Calu3 (cell line): Measurements from ENCODE around the gene KCTD6. TPM values are rescaled to one million over a fixed set of nuclear protein-coding genes. Genes with fewer than 3 reads are reported as not detected.
"Not testable (repeated sequence)": the region's sequence is repeated elsewhere in the genome, so short reads cannot be mapped to it uniquely, and the experiment has no call there.

Experiments used
- BruUV-seq: library from RNA; stranded (reverse); fragments of 400-500 nt; replicated peaks from 2 replicates; lab custom pipeline; 2021; lab: Mats Ljungman, UMichigan
- CTCF ChIA-PET: fragments of 300-600 bp; sonication (Branson Sonifier 250); formaldehyde crosslinking; loops from one replicate; lab custom pipeline; 2022; ENCODE audit warnings: antibody characterized with exemption; lab: Charles Lee
- DNase-seq: peaks from one replicate; pipeline ENCODE4 v3.0.0; 2022
- H3K27ac Mint-ChIP-seq: one replicate; pipeline ENCODE4 v1.8.0; 2022; ENCODE audit warnings: mixed read lengths; ENCODE audit not compliant: unreplicated experiment
- H3K27me3 Mint-ChIP-seq: one replicate; pipeline ENCODE4 v1.8.0; 2022; ENCODE audit warnings: mixed read lengths; ENCODE audit not compliant: unreplicated experiment
- H3K36me3 Mint-ChIP-seq: one replicate; pipeline ENCODE4 v1.8.0; 2022; ENCODE audit warnings: mild to moderate bottlenecking, moderate library complexity, mixed read lengths; ENCODE audit not compliant: insufficient read depth, unreplicated experiment
- H3K4me1 Mint-ChIP-seq: one replicate; pipeline ENCODE4 v1.8.0; 2022; ENCODE audit warnings: mild to moderate bottlenecking, low read depth, mixed read lengths; ENCODE audit not compliant: unreplicated experiment
- H3K4me3 Mint-ChIP-seq: one replicate; pipeline ENCODE4 v1.8.0; 2022; ENCODE audit warnings: mild to moderate bottlenecking, low read depth, moderate library complexity, mixed read lengths; ENCODE audit not compliant: unreplicated experiment
- H3K9me3 Mint-ChIP-seq: one replicate; pipeline ENCODE4 v1.8.0; 2022; ENCODE audit warnings: low read depth, mixed read lengths; ENCODE audit not compliant: unreplicated experiment
- CTCF ChIP-seq: fragments of 200-600 bp; IDR thresholded peaks from one replicate; pipeline ENCODE4 v1.8.0; 2022; ENCODE audit warnings: antibody characterized with exemption; ENCODE audit not compliant: unreplicated experiment
- intact Hi-C: fragments of 100-400 bp; cut with micrococcal nuclease; formaldehyde crosslinking; loops from one replicate; pipeline ENCODE4 v1.10.0; 2022; ENCODE audit not compliant: unreplicated experiment
- total RNA-seq: library from RNA; stranded (reverse); gene quantifications from 2 replicates; pipeline ENCODE4 v1.2.3, GENCODE V29; 2022

KCTD6 gene
- total RNA-seq, 1 experiment from 2014 or later = 11.4 TPM

DNA sequence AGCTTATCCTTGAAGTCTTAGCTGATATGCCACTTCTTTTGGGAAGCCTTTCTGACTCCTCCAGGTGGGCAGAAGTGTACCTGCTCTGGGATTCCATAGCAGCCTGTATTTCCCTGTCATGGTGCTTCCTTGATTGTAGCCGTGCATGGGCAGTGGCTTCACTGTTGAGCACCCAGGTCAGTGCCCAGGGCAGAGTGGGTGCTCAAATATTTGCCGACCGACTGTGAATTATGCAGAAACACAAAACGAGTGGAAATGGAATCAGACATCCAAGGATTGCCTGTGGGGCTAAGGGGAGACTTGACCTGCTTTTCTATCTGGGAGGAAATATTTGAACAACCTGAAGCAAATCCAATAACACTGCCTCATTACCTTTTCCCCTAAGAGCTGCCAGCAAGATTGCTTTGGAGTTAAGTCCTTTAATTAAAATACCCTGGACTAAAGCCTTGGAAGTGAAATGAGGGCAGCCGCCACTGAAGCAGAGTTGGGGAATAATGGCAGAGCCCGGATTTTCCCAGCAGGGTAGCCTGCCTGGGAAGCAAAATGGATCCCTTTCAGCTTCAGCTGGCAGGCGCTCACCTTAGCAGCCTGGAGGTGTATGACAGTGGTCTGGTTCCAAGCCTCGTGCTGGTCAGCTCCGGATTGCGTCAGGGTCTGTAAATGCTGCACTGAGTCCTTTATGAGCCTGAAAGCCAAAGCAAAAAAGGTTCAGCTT, 30.2 kb downstream of the KCTD6 start:
- no peak for TF ChIP-seq CTCF
- H3K4me3 Mint-ChIP-seq = no peak overlapping the region
- no peaks in the 10 kb centered on the region for H3K27me3 Mint-ChIP-seq
- CTCF ChIA-PET = interaction anchor here (1.2 kb wide), 1 partner anchor 30 kb away, joined by 3 read pairs; the partner anchor contains the start of gene KCTD6
- H3K27ac Mint-ChIP-seq = no peak overlapping the region
- DNase-seq = no peak
- peaks cover 4% of the 10 kb centered on the region for H3K36me3 Mint-ChIP-seq
- H3K9me3 Mint-ChIP-seq = peaks cover 3% of the 10 kb centered on the region
- H3K4me1 Mint-ChIP-seq = peaks cover 18% of the 10 kb centered on the region
- intact Hi-C loops = no loop called here
- no TSS peak for BruUV-seq

GRCh38 chr3:58522759-58523425, 31.0 kb downstream of the KCTD6 start:
- H3K27ac Mint-ChIP-seq = no peak overlapping the region
- no TSS peak for BruUV-seq
- intact Hi-C loops = no loop called here

GRCh38 chr3:58524326-58524888, 32.5 kb downstream of the KCTD6 start:
- CTCF ChIA-PET = no interaction called here
- no TSS peak for BruUV-seq
- Mint-ChIP-seq H3K4me1 (peaks cover 28% of the 10 kb centered on the region), H3K27ac (no peak overlapping the region), H3K36me3 (peaks cover 5% of the 10 kb centered on the region), H3K9me3 (peaks cover 3% of the 10 kb centered on the region), H3K27me3 (no peaks in the 10 kb centered on the region), H3K4me3 (no peak overlapping the region)
- no peak for DNase-seq
- intact Hi-C loops = no loop called here
- no peak for TF ChIP-seq CTCF

More at GRCh38 chr3:58522759-58523425, 31.0 kb downstream of the KCTD6 start:
- peaks cover 20% of the 10 kb centered on the region for H3K4me1 Mint-ChIP-seq
- peaks cover 3% of the 10 kb centered on the region for H3K9me3 Mint-ChIP-seq
- peaks cover 5% of the 10 kb centered on the region for H3K36me3 Mint-ChIP-seq
- no peak for DNase-seq
- H3K4me3 Mint-ChIP-seq = no peak overlapping the region
- H3K27me3 Mint-ChIP-seq = no peaks in the 10 kb centered on the region
- CTCF ChIA-PET = interaction anchor here (1.2 kb wide), 1 partner anchor 31 kb away, joined by 3 read pairs; the partner anchor contains the start of gene KCTD6
- TF ChIP-seq CTCF = no peak

- DNase-seq = peak; percentile 51
- Mint-ChIP-seq H3K4me1 (peaks cover 28% of the 10 kb centered on the region), H3K4me3 (no peak overlapping the region), H3K27me3 (no peaks in the 10 kb centered on the region), H3K9me3 (peaks cover 3% of the 10 kb centered on the region), H3K36me3 (peaks cover 5% of the 10 kb centered on the region), H3K27ac (peak overlapping the region; percentile 76)
- intact Hi-C loops = no loop called here
- CTCF ChIA-PET = interaction anchor here (0.7 to 1.1 kb wide), 3 partner anchors 9 to 200 kb away, joined by 3 read pairs; no protein-coding TSS in a partner anchor
- no TSS peak for BruUV-seq
- TF ChIP-seq CTCF = no peak
Measured at GRCh38 chr3:58526515-58526957, 34.6 kb downstream of the KCTD6 start.

GRCh38 chr3:58527440-58527839, 35.5 kb downstream of the KCTD6 start:
- BruUV-seq, intact Hi-C loops, H3K27ac Mint-ChIP-seq, H3K4me3 Mint-ChIP-seq, DNase-seq, H3K36me3 Mint-ChIP-seq, H3K9me3 Mint-ChIP-seq, H3K27me3 Mint-ChIP-seq: not testable (repeated sequence)
- CTCF ChIA-PET = interaction anchor here (0.7 kb wide), 2 partner anchors 447 to 572 kb away, joined by 4 to 7 read pairs; no protein-coding TSS in a partner anchor
- peaks cover 32% of the 10 kb centered on the region for H3K4me1 Mint-ChIP-seq
